K562 (cell line): Measurements from ENCODE around the gene LAMB2. TPM values are rescaled to one million over a fixed set of nuclear protein-coding genes. Genes with fewer than 3 reads are reported as not detected.
A peak's percentile ranks its signal among the peaks of the same experiment; 100 is the strongest.

Experiments
- ELK1 ChIP-seq: sonication (generic); formaldehyde crosslinking; IDR thresholded peaks from 2 replicates; pipeline ENCODE4 v1.8.1; 2022; ENCODE audit warnings: missing genetic modification reagents
- ERF ChIP-seq: fragments of 450-650 bp; formaldehyde crosslinking; IDR thresholded peaks from 2 replicates; pipeline ENCODE4 v1.4.0; 2020; ENCODE audit warnings: mild to moderate bottlenecking, mixed read lengths
- FOXJ2 ChIP-seq: fragments of 200-800 bp; sonication (Bioruptor generic); IDR thresholded peaks from 2 replicates; pipeline ENCODE4 v1.6.1; 2016; ENCODE audit warnings: missing genetic modification characterization, missing compliant biosample characterization
- GTF2E2 ChIP-seq: fragments of 200-800 bp; sonication (Bioruptor generic); IDR thresholded peaks from 2 replicates; pipeline ENCODE4 v1.6.1; 2016; ENCODE audit warnings: missing genetic modification characterization, missing compliant biosample characterization
- HCFC1 ChIP-seq: IDR thresholded peaks from 2 replicates; pipeline ENCODE4 v1.6.1; 2012; ENCODE audit warnings: low read depth, low read length, improper control_type of control experiment
- HOXB6 ChIP-seq: fragments of 250-450 bp; sonication (Bioruptor Pico); IDR thresholded peaks from 2 replicates; pipeline ENCODE4 v1.5.1; 2022; ENCODE audit warnings: mild to moderate bottlenecking, borderline replicate concordance
- ILK ChIP-seq: fragments of 450-650 bp; IDR thresholded peaks from 2 replicates; pipeline ENCODE4 v1.6.1; 2016; ENCODE audit warnings: missing genetic modification characterization, low read depth, mild to moderate bottlenecking, missing compliant biosample characterization, moderate library complexity, borderline replicate concordance
- IRF9 ChIP-seq: fragments of 450-650 bp; IDR thresholded peaks from 2 replicates; pipeline ENCODE4 v1.6.1; 2016; ENCODE audit warnings: missing biosample characterization, missing genetic modification characterization
- KLF13 ChIP-seq: fragments of 450-650 bp; IDR thresholded peaks from 2 replicates; pipeline ENCODE4 v1.6.1; 2016; ENCODE audit warnings: missing genetic modification characterization, low read depth, mild to moderate bottlenecking, missing compliant biosample characterization, moderate library complexity, borderline replicate concordance
- MAZ ChIP-seq, 2 experiments: fragments of 450-650 bp in 1 of 2; sonication (generic) in 1 of 2; formaldehyde crosslinking; IDR thresholded peaks in 1 of 2; conservative IDR thresholded peaks in 1 of 2; 2 replicates each; pipeline versions ENCODE4 v1.4.0 to v1.5.0; 2020; ENCODE audit warnings: mild to moderate bottlenecking in 1 of 2, missing genetic modification reagents in 1 of 2
- MTA2 ChIP-seq: fragments of 450-650 bp; IDR thresholded peaks from 2 replicates; pipeline ENCODE4 v1.6.1; 2016; ENCODE audit warnings: low read depth
- POLR2AphosphoS5 ChIP-seq: IDR thresholded peaks from 2 replicates; pipeline ENCODE4 v1.6.1; 2011; ENCODE audit warnings: mild to moderate bottlenecking, low read depth, low read length, moderate library complexity; ENCODE audit not compliant: control insufficient read depth, insufficient read depth
- RBFOX2 ChIP-seq: fragments of 200-400 bp; formaldehyde crosslinking; IDR thresholded peaks from 2 replicates; pipeline ENCODE4 v1.6.1; 2017; ENCODE audit warnings: low read depth, mild to moderate bottlenecking, low read length, moderate library complexity
- RBM25 ChIP-seq: fragments of 200-400 bp; formaldehyde crosslinking; IDR thresholded peaks from 2 replicates; pipeline ENCODE4 v1.6.1; 2018; ENCODE audit warnings: low read length, low read depth, moderate library complexity; ENCODE audit not compliant: severe bottlenecking
- SP1 ChIP-seq: sonication (generic); formaldehyde crosslinking; IDR thresholded peaks from 2 replicates; pipeline ENCODE4 v1.8.1; 2022; ENCODE audit warnings: mild to moderate bottlenecking, missing genetic modification reagents
- ZBTB49 ChIP-seq: sonication (generic); formaldehyde crosslinking; IDR thresholded peaks from 2 replicates; pipeline ENCODE4 v1.8.0; 2022; ENCODE audit warnings: missing genetic modification reagents, mild to moderate bottlenecking, borderline replicate concordance
- ZNF197 ChIP-seq: fragments of 200-800 bp; sonication (Bioruptor generic); IDR thresholded peaks from 2 replicates; pipeline ENCODE4 v1.6.1; 2016; ENCODE audit warnings: low read depth, missing genetic modification characterization, missing compliant biosample characterization
- ZNF511 ChIP-seq: sonication (generic); formaldehyde crosslinking; IDR thresholded peaks from 2 replicates; pipeline ENCODE4 v1.8.0; 2022; ENCODE audit warnings: mild to moderate bottlenecking, missing genetic modification reagents
- ZSCAN29 ChIP-seq: fragments of 450-650 bp; IDR thresholded peaks from 2 replicates; pipeline ENCODE4 v1.6.1; 2017
- polyA plus RNA-seq, 8 experiments: library from polyadenylated mRNA; depleted of rRNA in 4 of 8; stranded (reverse) in 5 of 8; unstranded in 3 of 8; fragments of >200 nt; fragmentation: Nextera tagmentation in 2 of 8; fragmentation: Illumina TruSeq in 1 of 8; extraction: Ambion mirVana in 2 of 8; extraction: Trizol in 1 of 8; gene quantifications; 2 replicates each; pipeline versions ENCODE4 v1.2.1 to v1.2.3, GENCODE V29; 2011 to 2014; ENCODE audit warnings: inconsistent platforms in 1 of 8, missing spikeins in 1 of 8
- total RNA-seq, 7 experiments: library from RNA; depleted of rRNA in 6 of 7; stranded (reverse); fragments of >200 nt in 6 of 7; fragmentation: Illumina TruSeq in 2 of 7; extraction: Trizol in 2 of 7; gene quantifications; 2 replicates each; pipeline versions ENCODE4 v1.2.1 to v1.2.3, GENCODE V29; 2011 to 2021; ENCODE audit warnings: low replicate concordance in 1 of 7

LAMB2 gene
- total and polyA plus RNA-seq, 9 of the 15 experiments (the other 6 are each of a cell fraction or from before 2014, with no cell fraction given): 1.4 to 26.0 (median 16.2) TPM

- TF ChIP-seq ILK (tag) (no peak), MAZ (CRISPR knock-in tag; conservative IDR thresholded peaks at IDR 0.05 in 1 of 2, IDR thresholded peaks at IDR 0.05 in 1 of 2) (peak in 1 of 2 experiments; percentile 32; a peak in 2 of 4 replicates), GTF2E2 (tag) (0 out of 2 replicates have a peak, but pooled peaks have one; percentile 61), ZNF197 (CRISPR knock-in tag) (0 out of 2 replicates have a peak, but pooled peaks have one; percentile 66), SP1 (CRISPR knock-in tag) (peak; percentile 47; the same call in 1 of the 2 replicates), ELK1 (no peak), RBM25 (peak; percentile 90), ZSCAN29 (no peak), HCFC1 (peak; percentile 76), KLF13 (tag) (0 out of 2 replicates have a peak, but pooled peaks have one; percentile 36), ERF (CRISPR knock-in tag) (no peak), IRF9 (no peak), MTA2 (peak; percentile 68), ZBTB49 (CRISPR knock-in tag) (no peak), HOXB6 (CRISPR knock-in tag) (no peak), POLR2AphosphoS5 (0 out of 2 replicates have a peak, but pooled peaks have one; percentile 45), RBFOX2 (peak; percentile 82), ZNF511 (CRISPR knock-in tag) (peak; percentile 71; the same call in 1 of the 2 replicates), FOXJ2 (tag) (0 out of 2 replicates have a peak, but pooled peaks have one; percentile 51)
Observed at GRCh38 chr3:49165771-49166751, 33.2 kb upstream of the LAMB2 start, which contains the start of gene CCDC71 (continued).
